ENCODE data around the gene HECTD4.
"Not testable (repeated sequence)": the region's sequence is repeated elsewhere in the genome, so short reads cannot be mapped to it uniquely, and the experiment has no call there.

The HECTD4 gene

DNA sequence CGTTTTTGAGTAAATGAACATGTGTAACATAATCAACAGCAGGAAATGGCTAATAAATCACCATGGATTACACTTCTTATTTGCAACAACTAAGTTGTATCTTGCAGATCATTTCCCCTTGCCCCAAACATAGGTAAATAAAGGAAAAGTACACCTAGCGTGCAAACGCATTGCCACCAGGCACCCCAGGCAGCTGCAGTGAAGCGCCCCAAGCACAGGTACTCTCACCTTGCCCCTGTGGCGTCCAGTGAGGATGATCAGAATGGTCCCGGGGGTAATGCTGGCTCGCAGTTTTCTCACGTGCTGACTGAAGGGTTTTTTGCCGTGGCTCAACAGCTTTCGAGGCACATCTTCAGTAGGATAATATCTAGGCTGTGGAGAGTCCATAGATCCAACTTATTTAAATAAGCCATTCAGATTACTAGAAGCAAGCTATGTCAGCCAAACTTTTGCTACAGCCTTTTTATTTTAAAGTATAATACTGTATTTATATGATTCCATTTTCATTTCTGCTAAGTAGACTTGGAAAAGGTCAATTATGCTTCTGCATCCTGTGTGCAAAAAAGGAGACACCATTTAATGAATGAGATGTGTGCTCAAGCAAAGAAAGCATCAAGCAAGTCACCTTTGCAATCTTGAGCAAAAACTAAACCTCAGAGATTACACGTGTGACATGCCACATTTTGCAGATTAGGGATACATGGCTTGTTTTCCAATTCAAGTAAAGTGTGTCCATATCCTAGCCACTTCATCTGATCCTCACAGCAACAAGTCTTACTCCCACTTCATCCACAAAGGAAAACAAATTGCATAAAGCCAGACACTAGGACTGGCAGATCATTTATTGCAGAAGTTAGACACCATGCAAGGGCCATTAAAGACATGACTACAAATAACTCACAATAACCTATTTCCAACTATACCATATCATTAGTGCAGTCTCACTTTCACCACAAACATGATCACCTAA is 24.6 kb upstream of the HECTD4 start:
- DNase-seq (ENCODE audit: low read depth): no peak

DNA sequence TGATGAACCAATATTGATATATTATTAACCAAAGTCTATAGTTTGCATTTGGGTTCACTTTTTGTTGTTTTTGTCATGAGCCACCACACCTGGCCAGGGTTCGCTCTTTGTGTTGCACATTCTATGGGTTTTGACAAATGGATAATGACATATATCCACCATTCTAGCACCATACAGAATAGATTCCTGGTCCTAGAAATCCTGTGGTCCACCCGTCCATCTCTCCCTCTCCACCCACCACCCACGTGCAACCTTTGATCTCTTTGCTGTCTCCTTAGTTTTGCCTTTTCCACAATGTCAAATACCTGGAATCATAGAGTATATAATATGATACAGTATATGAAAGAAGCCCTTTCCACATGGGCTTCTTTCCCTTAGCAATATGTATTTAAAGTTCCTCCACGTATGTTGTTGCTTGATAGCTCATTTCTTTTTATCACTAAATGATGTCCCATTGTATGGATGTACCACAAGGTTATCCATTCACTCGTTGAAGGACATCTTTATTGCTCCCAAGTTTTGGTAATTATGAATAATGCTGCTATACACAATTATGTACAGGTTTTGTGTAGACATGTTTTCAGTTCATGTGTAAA is 19.8 kb upstream of the HECTD4 start:
- no peak for DNase-seq (ENCODE audit: low read depth)

DNA sequence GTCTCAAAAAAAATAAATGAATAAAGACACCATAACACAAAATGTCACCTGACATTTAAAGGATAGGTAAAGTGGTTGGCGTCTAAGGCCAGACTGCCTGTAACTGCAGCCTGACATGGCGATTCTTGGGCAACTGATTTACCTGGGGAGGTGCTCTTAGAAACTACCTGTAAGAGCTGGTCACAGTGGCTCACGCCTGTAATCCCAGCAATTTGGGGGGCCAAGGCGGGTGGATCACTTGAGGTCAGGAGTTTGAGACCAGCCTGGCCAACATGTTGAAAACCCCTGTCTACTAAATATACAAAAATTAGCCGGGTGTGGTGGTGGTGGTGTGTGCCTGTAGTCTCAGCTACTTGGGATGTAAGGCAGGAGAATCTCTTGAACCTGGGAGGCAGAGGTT is 18.8 kb upstream of the HECTD4 start:
- no peak for DNase-seq (ENCODE audit: low read depth)

DNA sequence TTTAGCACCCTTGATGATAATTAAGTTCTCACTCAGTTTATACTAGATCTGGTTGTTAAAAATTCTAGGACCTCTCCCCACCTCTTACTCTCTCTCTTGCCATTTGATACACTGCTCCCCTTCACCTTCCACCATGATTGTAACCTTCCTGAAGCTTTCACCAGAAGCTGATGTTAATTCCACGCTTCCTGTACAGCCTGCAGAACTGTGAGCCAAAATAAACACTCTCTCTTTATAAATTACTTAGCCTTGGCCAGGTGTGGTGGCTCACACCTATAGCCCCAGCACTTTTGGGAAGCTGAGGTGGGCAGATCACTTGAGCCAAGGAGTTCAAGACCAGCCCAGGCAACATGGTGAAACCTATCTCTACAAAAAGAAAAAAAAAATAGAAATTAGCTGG is 11.1 kb upstream of the HECTD4 start:
- no peak for DNase-seq (ENCODE audit: low read depth)

DNA sequence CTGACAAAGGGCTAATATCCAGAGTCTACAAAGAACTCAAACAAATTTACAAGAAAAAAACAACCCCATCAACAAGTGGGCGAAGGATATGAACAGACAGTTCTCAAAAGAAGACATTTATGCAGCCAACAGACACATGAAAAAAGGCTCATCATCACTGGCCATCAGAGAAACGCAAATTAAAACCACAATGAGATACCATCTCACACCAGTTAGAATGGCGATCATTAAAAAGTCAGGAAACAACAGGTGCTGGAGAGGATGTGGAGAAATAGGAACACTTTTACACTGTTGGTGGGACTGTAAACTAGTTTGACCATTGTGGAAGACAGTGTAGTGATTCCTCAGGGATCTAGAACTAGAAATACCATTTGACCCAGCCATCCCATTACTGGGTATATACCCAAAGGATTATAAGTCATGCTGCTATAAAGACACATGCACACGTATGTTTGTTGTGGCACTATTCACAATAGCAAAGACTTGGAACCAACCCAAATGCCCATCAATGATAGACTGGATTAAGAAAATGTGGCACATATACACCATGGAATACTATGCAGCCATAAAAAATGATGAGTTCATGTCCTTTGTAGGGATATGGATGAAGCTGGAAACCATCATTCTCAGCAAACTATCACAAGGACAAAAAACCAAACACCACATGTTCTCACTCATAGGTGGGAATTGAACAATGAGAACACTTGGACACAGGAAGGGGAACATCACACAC is 7.9 kb upstream of the HECTD4 start:
- DNase-seq (ENCODE audit: low read depth): not testable (repeated sequence)

DNA sequence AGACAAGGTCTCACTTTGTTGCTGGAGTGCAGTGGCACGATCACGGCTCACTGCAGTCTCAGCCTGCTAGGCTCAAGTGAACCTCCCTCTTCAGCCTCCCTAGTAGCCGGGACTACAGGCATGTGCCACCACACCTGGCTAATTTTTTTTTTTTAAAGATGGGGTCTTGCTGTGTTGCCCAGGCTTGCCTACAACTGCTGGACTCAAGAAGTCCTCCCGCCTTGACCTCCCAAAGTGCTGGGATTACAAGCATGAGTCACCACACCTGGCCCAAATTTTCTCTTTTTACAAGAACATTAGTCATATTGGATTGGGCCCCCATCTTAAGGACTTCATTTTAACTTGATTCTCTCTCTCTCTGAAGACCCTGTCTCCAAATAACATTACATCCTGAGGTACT is 7.0 kb upstream of the HECTD4 start:
- DNase-seq (ENCODE audit: low read depth): no peak

DNA sequence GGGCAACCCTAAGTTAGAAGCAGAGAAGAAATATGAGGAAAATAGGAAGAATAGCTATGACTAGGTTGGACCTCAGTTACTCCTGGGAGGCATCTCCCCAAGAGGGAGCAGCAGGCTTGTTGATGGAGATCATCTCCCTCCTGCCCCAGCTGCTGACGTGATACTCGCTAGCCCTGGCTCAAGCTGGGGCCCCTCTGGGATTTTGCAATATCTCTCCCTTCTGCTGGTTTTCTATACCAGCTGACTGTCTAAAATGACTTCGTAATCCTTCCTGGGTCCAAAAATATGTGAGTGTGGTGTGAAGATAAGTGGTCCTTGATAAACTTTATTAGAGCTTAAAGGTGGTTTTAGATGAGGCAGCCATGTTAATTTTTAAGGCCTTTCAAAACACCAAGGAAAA is 4.5 kb upstream of the HECTD4 start:
- DNase-seq (ENCODE audit: low read depth): no peak

DNA sequence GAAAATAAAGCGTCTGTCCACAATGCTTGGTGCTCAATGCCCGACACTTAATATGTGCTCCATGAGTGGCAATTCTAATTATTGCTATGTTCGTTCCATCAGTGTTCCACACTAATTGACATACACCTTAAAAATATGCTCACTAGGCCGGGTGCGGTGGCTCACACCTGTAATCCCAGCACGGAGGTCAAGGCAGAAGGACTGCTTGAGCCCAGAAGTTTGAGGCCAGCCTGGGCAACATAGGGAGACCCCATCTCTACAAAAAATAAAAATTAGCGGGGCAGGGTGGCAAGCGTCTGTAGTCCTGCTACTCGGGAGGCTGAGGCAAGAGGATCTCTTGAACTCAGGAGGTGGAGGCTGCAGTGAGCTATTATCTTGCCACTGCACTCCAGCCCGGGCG is 635 bp upstream of the HECTD4 start:
- DNase-seq (ENCODE audit: low read depth): no peak

DNA sequence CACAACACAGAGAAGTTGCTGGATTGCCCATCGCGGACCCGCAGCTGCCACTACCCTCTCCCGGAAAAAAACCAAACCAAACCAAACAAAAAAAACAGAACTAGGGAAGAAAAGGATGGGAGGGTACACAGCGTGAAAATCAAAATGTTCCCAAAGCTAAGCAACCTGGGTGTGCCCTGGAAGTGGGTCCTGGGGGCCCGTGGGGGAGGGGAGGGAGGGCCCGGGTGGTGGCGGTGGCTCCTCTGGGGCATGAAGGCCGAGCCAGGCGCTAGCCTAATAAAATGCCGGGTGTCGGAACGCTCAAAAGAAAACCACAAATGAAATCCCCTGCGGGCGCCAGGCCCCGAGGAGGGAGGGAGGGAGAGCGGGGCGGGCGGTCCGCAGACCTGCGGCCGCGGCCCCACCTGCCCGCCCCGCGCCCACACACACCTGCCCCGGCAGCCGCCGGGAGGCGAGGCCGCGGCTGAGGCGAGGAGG is 787 bp downstream of the HECTD4 start:
- DNase-seq (ENCODE audit: low read depth): peak; percentile 15

DNA sequence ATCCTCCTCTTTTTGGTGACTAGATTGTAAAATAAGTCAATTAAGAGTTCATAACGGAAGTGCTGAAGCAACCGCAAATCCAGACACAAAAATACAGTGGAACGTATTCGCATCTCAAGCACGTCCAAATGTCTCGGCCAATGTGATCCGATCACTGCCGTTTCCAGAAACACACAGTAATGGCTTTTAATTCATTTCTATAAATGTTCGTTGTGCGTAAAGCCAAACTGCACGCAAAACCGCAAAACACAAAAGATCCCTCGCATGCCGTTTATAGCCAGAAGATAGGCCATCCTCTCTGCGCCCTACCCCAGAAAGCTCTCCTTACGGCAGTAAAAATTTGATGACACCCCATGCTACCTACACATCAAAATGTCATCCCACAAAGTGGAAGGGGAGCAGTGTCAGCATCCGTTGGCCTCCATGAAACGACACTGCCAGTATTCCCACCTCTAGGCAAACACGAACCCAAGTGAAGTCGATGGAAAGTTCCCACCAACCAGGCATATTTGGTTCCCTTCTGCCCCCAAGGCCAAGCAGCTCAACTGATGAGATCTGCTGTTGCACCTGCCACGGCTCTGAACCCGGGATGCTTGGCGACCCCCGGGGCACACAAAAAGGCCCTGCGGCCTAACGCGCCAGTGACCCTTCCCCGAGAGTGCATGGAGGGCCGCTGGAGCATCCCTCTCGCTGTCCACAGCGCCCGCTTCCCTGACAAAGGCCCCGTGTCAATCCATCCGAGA is 1.4 kb downstream of the HECTD4 start:
- DNase-seq (ENCODE audit: low read depth): no peak

DNA sequence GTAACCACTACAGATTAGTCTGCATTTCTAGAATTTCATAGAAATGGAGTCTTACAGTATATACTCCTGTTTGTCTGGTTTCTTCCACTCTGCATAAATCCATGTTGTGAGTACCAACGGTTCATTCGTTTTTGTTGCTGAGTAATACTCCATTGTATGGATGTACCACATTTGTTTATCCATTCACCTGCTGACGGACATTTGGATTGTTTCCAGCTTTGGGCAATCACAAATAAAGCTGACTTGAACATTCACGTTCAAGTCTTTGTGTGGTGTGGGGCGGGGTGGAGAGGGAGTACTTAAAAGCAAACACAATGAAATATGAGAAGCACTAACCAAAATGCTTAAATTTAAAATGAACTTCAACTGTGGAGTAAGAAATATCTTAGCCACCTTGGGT is 7.1 kb downstream of the HECTD4 start:
- DNase-seq (ENCODE audit: low read depth): no peak

DNA sequence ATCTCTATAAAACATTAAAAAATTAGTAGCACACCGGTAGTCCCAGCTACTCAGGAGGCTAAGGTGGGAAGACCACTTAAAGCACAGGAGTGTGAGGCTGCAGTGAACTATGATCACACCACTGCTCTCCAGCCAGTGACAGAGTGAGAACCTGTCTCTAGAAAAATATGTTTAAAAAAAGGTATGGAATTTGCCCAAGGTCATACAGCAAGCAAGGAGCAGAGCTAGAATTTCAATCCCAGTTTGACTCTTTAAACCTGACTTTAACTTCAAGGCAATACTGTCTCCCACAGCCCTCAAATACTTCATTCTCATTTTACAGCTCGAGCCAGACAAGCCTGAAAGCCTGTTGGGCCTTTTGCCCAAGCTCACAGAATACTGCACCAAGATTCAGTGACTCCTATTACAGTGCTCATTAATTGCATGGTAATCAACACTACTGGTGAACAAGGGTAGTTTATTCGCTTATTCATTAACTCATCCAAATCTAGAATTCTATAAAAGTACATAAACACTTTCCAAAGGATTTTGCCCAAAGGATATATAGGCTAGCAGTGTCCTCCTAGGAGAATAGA is 8.0 kb downstream of the HECTD4 start:
- no peak for DNase-seq (ENCODE audit: low read depth)

DNA sequence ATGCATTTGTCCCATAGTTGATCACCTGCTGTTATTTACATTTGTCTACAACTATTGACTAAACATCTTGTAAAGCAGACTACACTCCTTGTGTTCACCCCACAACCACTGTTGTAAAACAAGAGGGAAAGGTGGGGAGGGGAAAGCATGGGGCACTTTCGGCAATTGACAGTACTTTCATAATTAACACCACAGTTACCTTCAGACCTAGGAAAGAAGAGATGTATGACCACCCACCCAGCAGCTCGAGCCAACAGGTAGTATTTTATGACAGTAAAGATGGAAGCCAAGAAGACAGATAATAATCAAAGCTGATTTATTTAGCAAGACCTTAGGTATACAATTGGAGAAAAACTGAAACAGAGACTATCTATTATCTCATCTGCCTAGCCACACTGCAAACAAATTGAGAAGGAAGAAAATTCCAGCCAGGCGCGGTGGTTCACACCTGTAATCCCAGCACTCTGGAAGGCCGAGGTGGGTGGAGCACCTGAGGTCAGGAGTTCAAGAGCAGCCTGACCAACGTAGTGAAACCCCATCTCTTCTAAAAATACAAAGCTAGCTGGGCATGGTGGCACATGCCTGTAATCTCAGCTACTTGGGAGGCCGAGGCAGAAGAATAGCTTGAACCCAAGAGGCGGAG is 11.2 kb downstream of the HECTD4 start:
- no peak for DNase-seq (ENCODE audit: low read depth)

DNA sequence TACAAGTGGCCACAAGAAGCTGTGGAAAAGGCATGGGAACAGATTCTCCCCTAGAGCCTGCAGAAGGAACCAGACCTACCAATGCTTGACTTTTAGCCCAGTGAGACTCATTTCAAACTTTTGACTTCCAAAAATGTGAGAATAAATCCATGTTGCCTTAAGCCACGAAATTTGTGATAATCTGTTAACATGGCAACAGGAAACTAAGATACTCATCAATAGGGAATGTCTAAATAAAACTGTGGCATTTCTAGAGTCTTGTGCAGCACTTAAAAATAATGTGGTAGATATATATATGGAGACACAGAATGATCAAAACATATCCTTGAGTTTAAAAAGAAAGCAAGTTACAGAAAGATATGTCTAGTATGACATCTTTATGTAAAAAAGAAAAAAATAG is 12.0 kb downstream of the HECTD4 start:
- DNase-seq (ENCODE audit: low read depth): no peak

DNA sequence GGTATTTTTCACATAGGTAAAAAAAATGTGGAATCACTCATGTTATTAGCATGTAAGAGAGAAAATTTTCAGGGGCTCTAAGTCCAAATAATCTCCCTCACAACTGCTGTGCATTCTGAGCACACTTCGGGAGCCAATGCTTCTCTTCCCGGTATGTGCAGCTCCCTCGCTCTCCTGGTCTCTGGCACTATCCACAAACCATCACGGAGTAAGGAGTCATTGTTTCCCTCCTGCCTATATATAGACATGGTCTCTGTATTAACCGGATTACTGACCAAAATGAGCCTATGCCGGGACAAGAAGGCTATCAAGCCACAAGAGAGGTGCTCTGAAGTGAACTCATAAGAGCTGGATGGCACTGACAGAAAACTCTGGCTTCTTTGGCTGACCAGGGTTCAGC is 13.4 kb downstream of the HECTD4 start:
- no peak for DNase-seq (ENCODE audit: low read depth)

DNA sequence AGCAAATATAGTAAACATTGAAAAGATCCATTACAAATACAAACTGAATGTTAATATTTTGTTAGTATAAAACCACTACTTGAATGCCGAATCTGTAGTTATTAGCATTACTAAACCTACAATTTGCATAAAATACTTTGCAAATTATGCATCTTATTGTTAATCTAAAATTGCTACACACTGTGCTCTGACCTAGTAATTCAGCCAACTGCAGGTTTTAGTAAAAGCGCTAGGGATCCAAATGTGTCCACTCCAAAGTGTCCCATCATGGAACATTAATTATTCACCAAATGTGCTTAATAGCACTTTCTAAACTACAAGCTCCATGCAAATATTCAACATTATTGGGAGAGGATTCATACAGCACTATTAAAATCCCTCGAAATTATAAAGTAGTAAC is 14.3 kb downstream of the HECTD4 start:
- no peak for DNase-seq (ENCODE audit: low read depth)

DNA sequence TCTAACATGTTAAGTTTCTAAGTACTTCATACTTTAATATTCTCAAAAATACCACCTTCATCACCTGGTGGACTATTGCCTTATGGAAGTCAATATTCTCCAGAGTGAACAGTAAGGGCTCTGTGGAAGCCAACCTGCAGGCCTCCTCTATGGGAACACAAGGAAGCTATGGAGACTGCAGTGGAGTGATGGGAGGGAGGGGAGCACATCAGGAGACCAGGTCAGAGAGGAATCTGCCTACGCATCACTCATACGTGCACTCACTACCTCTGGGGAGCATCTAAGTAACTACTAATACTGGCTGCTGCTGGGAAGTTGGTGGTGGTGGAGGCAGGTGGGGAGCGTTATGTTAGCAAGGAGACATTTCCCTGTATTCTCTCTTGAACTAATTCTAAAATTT is 19.9 kb downstream of the HECTD4 start:
- DNase-seq (ENCODE audit: low read depth): no peak

DNA sequence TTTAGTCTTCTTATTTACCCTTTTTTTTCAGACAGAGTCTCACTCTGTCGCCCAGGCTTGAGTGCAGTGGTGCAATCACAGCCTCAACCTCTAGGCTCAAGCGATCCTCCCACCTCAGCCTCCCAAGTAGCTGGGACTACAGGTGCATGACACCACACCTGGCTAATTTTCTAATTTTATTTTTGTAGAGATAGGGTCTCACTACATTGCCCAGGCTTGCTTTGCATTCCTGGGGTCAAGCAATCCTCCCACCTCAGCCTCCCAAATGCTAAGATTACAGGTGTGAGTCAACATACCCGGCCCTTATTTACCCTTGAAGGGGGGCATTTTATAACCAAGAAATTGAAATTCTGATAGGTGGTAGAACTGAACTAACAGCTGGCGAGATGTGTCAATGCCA is 21.0 kb downstream of the HECTD4 start:
- no peak for DNase-seq (ENCODE audit: low read depth)

DNA sequence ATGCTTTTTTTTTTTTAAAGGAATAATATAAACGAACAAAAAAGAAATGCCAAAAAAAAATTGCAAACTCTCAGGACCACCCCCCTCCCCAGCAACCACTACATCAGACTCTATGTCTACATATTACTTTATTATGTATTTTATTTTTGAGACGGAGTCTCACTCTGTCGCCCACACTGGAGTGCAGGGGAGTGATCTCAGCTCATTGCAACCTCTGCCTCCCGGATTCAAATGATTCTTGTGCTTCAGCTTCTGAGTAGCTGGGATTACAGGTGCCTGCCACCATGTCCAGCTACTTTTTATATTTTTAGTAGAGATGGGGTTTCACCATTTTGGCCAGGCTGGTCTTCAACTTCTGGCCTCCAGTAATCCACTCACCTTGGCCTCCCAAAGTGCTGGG is 22.9 kb downstream of the HECTD4 start:
- no peak for DNase-seq (ENCODE audit: low read depth)

DNA sequence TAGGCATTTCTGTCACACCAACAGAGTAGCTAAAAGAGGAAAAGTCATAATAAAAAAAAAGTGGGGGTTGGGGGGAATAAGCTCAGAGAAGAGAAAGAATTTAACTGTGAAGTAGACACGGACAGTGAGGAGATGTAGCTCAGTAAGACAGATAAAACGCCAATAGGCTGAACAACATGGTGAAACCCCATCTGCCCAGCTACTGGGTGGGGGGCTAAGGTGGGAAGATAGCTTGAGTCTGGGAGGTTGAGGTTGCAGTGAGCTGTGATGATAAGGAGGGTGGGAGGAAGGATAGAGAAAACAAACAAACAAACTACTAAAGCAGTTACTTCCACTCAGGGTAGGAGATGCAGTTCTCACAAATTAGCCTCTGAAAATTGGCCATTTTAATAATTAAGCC is 25.0 kb downstream of the HECTD4 start:
- no peak for DNase-seq (ENCODE audit: low read depth)

DNA sequence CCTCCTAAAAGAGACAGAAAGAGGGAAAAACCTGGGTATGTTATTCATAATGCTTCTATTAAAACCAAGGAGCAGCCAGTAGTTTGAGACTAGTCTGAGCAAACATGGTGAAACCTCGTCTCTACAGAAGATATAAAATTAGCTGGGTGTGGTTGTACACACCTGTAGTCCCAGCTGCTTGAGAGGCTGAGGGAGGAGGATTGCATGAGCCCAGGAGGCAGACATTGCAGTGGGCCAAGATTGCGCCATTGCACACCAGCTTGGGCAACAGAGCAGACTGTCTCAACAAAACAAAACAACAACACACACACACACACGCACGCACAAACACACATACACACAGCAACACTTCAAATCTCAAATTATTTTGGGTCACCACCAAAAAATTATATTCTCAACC is 27.8 kb downstream of the HECTD4 start:
- no peak for DNase-seq (ENCODE audit: low read depth)

Measured in stimulated activated CD8-positive, alpha-beta memory T cell treated with anti-CD3 and anti-CD28 coated beads, Interleukin-12 subunit alpha, Interleukin-12 subunit beta, amount 100 ng/mL, for 4 hours (primary cell).